GM23338 (cell line): Measurements from ENCODE around the gene SVOPL. TPM values are rescaled to one million over a fixed set of nuclear protein-coding genes. Genes with fewer than 3 reads are reported as not detected.

Experiments used
- ATAC-seq: fragments of 200-7000 bp; cut with Tn5 transposase; 3 replicates; pipeline ENCODE4 v1.9.1; 2020
- DNase-seq: peaks from one replicate; pipeline ENCODE4 v3.0.0-alpha.2; 2015; ENCODE audit warnings: low spot score
- H2AFZ ChIP-seq: fragments of 200-600 bp; sonication (generic); 2 replicates; pipeline ENCODE4 v1.8.0; 2016; ENCODE audit warnings: antibody characterized with exemption, mild to moderate bottlenecking, moderate library complexity
- H3F3A ChIP-seq: fragments of 200-600 bp; sonication (generic); replicated peaks from 2 replicates; pipeline ENCODE4 v1.8.0; 2017; ENCODE audit warnings: antibody characterized with exemption, mixed run types, low read depth
- H3K27ac ChIP-seq: fragments of 200-600 bp; sonication (generic); 2 replicates; pipeline ENCODE4 v1.6.1; 2016; ENCODE audit warnings: low read depth
- H3K27me3 ChIP-seq: fragments of 200-600 bp; sonication (generic); 2 replicates; pipeline ENCODE4 v1.8.0; 2016; ENCODE audit warnings: mild to moderate bottlenecking, mixed run types, moderate library complexity; ENCODE audit not compliant: insufficient read depth
- H3K36me3 ChIP-seq: fragments of 200-600 bp; sonication (generic); 2 replicates; pipeline ENCODE4 v1.8.0; 2016; ENCODE audit warnings: mild to moderate bottlenecking; ENCODE audit not compliant: insufficient read depth
- H3K4me1 ChIP-seq: fragments of 200-600 bp; sonication (generic); 2 replicates; pipeline ENCODE4 v1.8.0; 2016; ENCODE audit warnings: mild to moderate bottlenecking, moderate library complexity; ENCODE audit not compliant: insufficient read depth
- H3K4me2 ChIP-seq: fragments of 200-600 bp; sonication (generic); 2 replicates; pipeline ENCODE4 v1.7.1; 2017; ENCODE audit warnings: mixed run types
- H3K4me3 ChIP-seq: fragments of 200-600 bp; sonication (generic); 2 replicates; pipeline ENCODE4 v1.6.1; 2016; ENCODE audit warnings: mixed run types
- H3K79me2 ChIP-seq: fragments of 200-600 bp; sonication (generic); replicated peaks from 2 replicates; pipeline ENCODE4 v1.8.0; 2017; ENCODE audit warnings: mild to moderate bottlenecking; ENCODE audit not compliant: insufficient read depth
- H3K9me2 ChIP-seq: fragments of 200-600 bp; sonication (generic); 2 replicates; pipeline ENCODE4 v1.8.0; 2017; ENCODE audit not compliant: insufficient read depth
- H4K20me1 ChIP-seq: fragments of 200-600 bp; sonication (generic); replicated peaks from 2 replicates; pipeline ENCODE4 v1.8.0; 2017; ENCODE audit warnings: mild to moderate bottlenecking; ENCODE audit not compliant: insufficient read depth
- H3K27ac Mint-ChIP-seq: 2 replicates; pipeline ENCODE4 v1.8.0; 2020; ENCODE audit warnings: inconsistent platforms, mild to moderate bottlenecking, moderate library complexity, mixed read lengths
- H3K27me3 Mint-ChIP-seq: 3 replicates; pipeline ENCODE4 v1.8.0; 2022; ENCODE audit warnings: low read depth, mild to moderate bottlenecking, moderate library complexity, mixed read lengths, inconsistent platforms; ENCODE audit not compliant: insufficient read depth, poor library complexity
- H3K36me3 Mint-ChIP-seq: 3 replicates; pipeline ENCODE4 v1.8.0; 2021; ENCODE audit warnings: low read depth, mild to moderate bottlenecking, inconsistent platforms, moderate library complexity, mixed read lengths
- H3K4me1 Mint-ChIP-seq: 3 replicates; pipeline ENCODE4 v1.8.0; 2020; ENCODE audit warnings: mild to moderate bottlenecking, inconsistent platforms, mixed read lengths
- H3K4me3 Mint-ChIP-seq: 3 replicates; pipeline ENCODE4 v1.8.0; 2021; ENCODE audit warnings: moderate library complexity, mild to moderate bottlenecking, inconsistent platforms, mixed read lengths
- H3K9me3 Mint-ChIP-seq: 3 replicates; pipeline ENCODE4 v1.8.0; 2020; ENCODE audit warnings: moderate library complexity, mild to moderate bottlenecking, inconsistent platforms, mixed read lengths
- CREB1 ChIP-seq: fragments of 250-450 bp; sonication (Bioruptor Pico); IDR thresholded peaks from 2 replicates; pipeline ENCODE4 v1.5.0; 2020; ENCODE audit warnings: low read depth, mild to moderate bottlenecking, moderate library complexity
- CTCF ChIP-seq, 2 experiments: fragments of 200-600 bp in 1 of 2; sonication (generic) in 1 of 2; conservative IDR thresholded peaks; 2 replicates each; pipeline versions ENCODE4 v1.5.1 to v1.6.1; 2016 to 2017; ENCODE audit warnings: antibody characterized with exemption in 2 of 2, low read depth in 2 of 2, mild to moderate bottlenecking in 2 of 2, moderate library complexity in 1 of 2
- ETS1 ChIP-seq: IDR thresholded peaks from 2 replicates; pipeline ENCODE4 v1.6.1; 2016; ENCODE audit warnings: antibody characterized with exemption
- EZH2 ChIP-seq: fragments of 200-600 bp; sonication (generic); IDR thresholded peaks from one replicate; pipeline ENCODE4 v1.8.0; 2017; ENCODE audit warnings: antibody characterized with exemption, mild to moderate bottlenecking, low read depth; ENCODE audit not compliant: unreplicated experiment
- EZH2phosphoT487 ChIP-seq: fragments of 200-600 bp; sonication (generic); IDR thresholded peaks from one replicate; pipeline ENCODE4 v1.8.1; 2018; ENCODE audit warnings: antibody characterized with exemption; ENCODE audit not compliant: unreplicated experiment
- JUNB ChIP-seq: IDR thresholded peaks from one replicate; pipeline ENCODE4 v1.6.1; 2016; ENCODE audit warnings: antibody characterized with exemption; ENCODE audit not compliant: unreplicated experiment
- NANOG ChIP-seq: IDR thresholded peaks from 2 replicates; pipeline ENCODE4 v1.6.1; 2016; ENCODE audit warnings: antibody characterized with exemption, borderline replicate concordance
- POLR2AphosphoS5 ChIP-seq: IDR thresholded peaks from 2 replicates; pipeline ENCODE4 v1.6.1; 2016; ENCODE audit warnings: antibody characterized with exemption, low read depth
- REST ChIP-seq: IDR thresholded peaks from one replicate; pipeline ENCODE4 v1.6.1; 2018; ENCODE audit warnings: antibody characterized with exemption; ENCODE audit not compliant: unreplicated experiment
- STAT1 ChIP-seq: IDR thresholded peaks from one replicate; pipeline ENCODE4 v1.6.1; 2016; ENCODE audit warnings: antibody characterized with exemption; ENCODE audit not compliant: unreplicated experiment
- ZNF114 ChIP-seq: fragments of 250-450 bp; sonication (Bioruptor Pico); IDR thresholded peaks from 2 replicates; pipeline ENCODE4 v1.5.0; 2020; ENCODE audit warnings: mild to moderate bottlenecking, moderate library complexity
- ZNF331 ChIP-seq: fragments of 250-450 bp; sonication (Bioruptor Pico); IDR thresholded peaks from 2 replicates; pipeline ENCODE4 v1.5.0; 2020; ENCODE audit warnings: low read depth, mild to moderate bottlenecking, moderate library complexity
- ZNF462 ChIP-seq: fragments of 250-450 bp; sonication (Bioruptor Pico); IDR thresholded peaks from 2 replicates; pipeline ENCODE4 v1.5.0; 2020; ENCODE audit warnings: mild to moderate bottlenecking, moderate library complexity
- polyA plus RNA-seq: library from polyadenylated mRNA; unstranded; fragments of >200 nt; fragmentation: Nextera tagmentation; extraction: Ambion mirVana; gene quantifications from 2 replicates; pipeline ENCODE4 v1.2.1, GENCODE V29; 2016
- total RNA-seq: library from RNA; depleted of rRNA; stranded (reverse); fragments of >200 nt; shearing (Covaris generic); gene quantifications from 2 replicates; pipeline ENCODE4 v1.2.3, GENCODE V29; 2014

Gene SVOPL
- total and polyA plus RNA-seq, 2 experiments from 2014 or later, result 1.4 to 2.1 TPM

GRCh38 chr7:138595454-138595853, 105.7 kb downstream of the SVOPL start:
- Histone ChIP-seq H3K4me2 (no peak overlapping the region), H3K27ac (no peak overlapping the region), H4K20me1 (no peaks in the 10 kb centered on the region), H3K36me3 (no peaks in the 10 kb centered on the region), H2AFZ (no peak overlapping the region), H3K79me2 (no peaks in the 10 kb centered on the region), H3K4me1 (no peaks in the 10 kb centered on the region), H3K4me3 (no peak overlapping the region), H3K9me2 (no peaks in the 10 kb centered on the region), H3F3A (no peaks in the 10 kb centered on the region), H3K27me3 (no peaks in the 10 kb centered on the region)
- no peak overlapping the region for H3K4me3 Mint-ChIP-seq
- H3K4me1 Mint-ChIP-seq, result no peaks in the 10 kb centered on the region
- ATAC-seq, result no peak
- no peak overlapping the region for H3K27ac Mint-ChIP-seq
- DNase-seq, result no peak
- H3K27me3 Mint-ChIP-seq, result peaks cover 10% of the 10 kb centered on the region
- TF ChIP-seq REST, result no peak
- no peak for TF ChIP-seq JUNB
- no peak for TF ChIP-seq CTCF (conservative IDR thresholded peaks at IDR 0.05; ENCODE audit: low read depth in 2 of 2)
- TF ChIP-seq ZNF462, result no peak
- TF ChIP-seq EZH2phosphoT487, result no peak
- no peak for TF ChIP-seq STAT1
- no peak for TF ChIP-seq ZNF114 (CRISPR knock-in tag)
- no peak for TF ChIP-seq POLR2AphosphoS5
- no peak for TF ChIP-seq NANOG
- no peak for TF ChIP-seq CREB1 (CRISPR knock-in tag)
- TF ChIP-seq ETS1, result no peak
- no peak for TF ChIP-seq ZNF331 (CRISPR knock-in tag)
- no peak for TF ChIP-seq EZH2
- no peaks in the 10 kb centered on the region for H3K9me3 Mint-ChIP-seq
- H3K36me3 Mint-ChIP-seq, result no peaks in the 10 kb centered on the region
